ENCODE data around the gene CNTNAP2. TPM values are rescaled to one million over a fixed set of nuclear protein-coding genes. Genes with fewer than 3 reads are reported as not detected.

The CNTNAP2 gene
- total and polyA plus RNA-seq, 9 of the 15 experiments (the other 6 are each of a cell fraction or from before 2014, with no cell fraction given): 0.04 to 0.62 (median 0.09) TPM; not detected in 4

- no peak for ATAC-seq
- Histone ChIP-seq H3K9me1 (ENCODE audit: control insufficient read depth, insufficient read depth, low read length) (no peaks in the 10 kb centered on the region), H3K4me3 (no peak overlapping the region), H3K27me3 (ENCODE audit: control insufficient read depth in 2 of 2, insufficient read depth in 2 of 2, low read length in 2 of 2) (no peaks in the 10 kb centered on the region), H3K4me2 (ENCODE audit: insufficient read depth, low read length) (no peak overlapping the region), H3K27ac (ENCODE audit: extremely low read depth, low read depth, low read length) (no peak overlapping the region), H3K36me3 (ENCODE audit: control insufficient read depth, insufficient read depth, low read length) (no peaks in the 10 kb centered on the region), H3K79me2 (ENCODE audit: control insufficient read depth, insufficient read depth, low read length) (no peaks in the 10 kb centered on the region), H2AFZ (ENCODE audit: low read depth, low read length) (no peak overlapping the region), H3K9me3 (replicated peaks; ENCODE audit: control insufficient read depth, insufficient read depth, low read depth, low read length) (no peaks in the 10 kb centered on the region; the same call in 1 of the 2 replicates), H4K20me1 (replicated peaks; ENCODE audit: control insufficient read depth, insufficient read depth, low read length) (no peaks in the 10 kb centered on the region), H3K9ac (ENCODE audit: insufficient read depth in 1 of 2, low read depth in 2 of 2, low read length in 2 of 2) (no peak overlapping the region), H3K4me1 (replicated peaks in 1 of 2; ENCODE audit: control insufficient read depth in 2 of 2, insufficient read depth in 2 of 2, low read length in 2 of 2) (no peaks in the 10 kb centered on the region)
- BruUV-seq (replicated peaks): no TSS peak
- POLR2A ChIA-PET: no interaction called here
- in situ Hi-C loops (cut with MboI): no loop called here
- no peak for FAIRE-seq
- DNase-seq (ENCODE audit: extremely low read depth in 1 of 4, low spot score in 3 of 4): no peak
- intact Hi-C loops (cut with micrococcal nuclease): no loop called here
- WGBS (ENCODE audit: insufficient coverage, low coverage, missing lambda C conversion rate): 1% methylated on average over 7 of the region's 7 CpGs
- CTCF ChIA-PET (ENCODE audit: low intra/inter-chr PET ratio): no interaction called here
- no peak for TF ChIP-seq ZNF668 (CRISPR knock-in tag; IDR thresholded peaks at IDR 0.05)
- TF ChIP-seq ZNF347 (CRISPR knock-in tag; IDR thresholded peaks at IDR 0.05; ENCODE audit: low read depth): no peak
- no peak for TF ChIP-seq POLR2AphosphoS2 (IDR thresholded peaks at IDR 0.05; ENCODE audit: low read length)
- TF ChIP-seq CEBPG (CRISPR knock-in tag; IDR thresholded peaks at IDR 0.05): no peak
- no peak for TF ChIP-seq CEBPG (tag; conservative IDR thresholded peaks at IDR 0.05 in 1 of 2, IDR thresholded peaks at IDR 0.05 in 1 of 2)
- TF ChIP-seq TCFL5 (CRISPR knock-in tag; conservative IDR thresholded peaks at IDR 0.05): no peak
- TF ChIP-seq ZHX1 (conservative IDR thresholded peaks at IDR 0.05; ENCODE audit: low read length): no peak
- TF ChIP-seq, protein P1, sequence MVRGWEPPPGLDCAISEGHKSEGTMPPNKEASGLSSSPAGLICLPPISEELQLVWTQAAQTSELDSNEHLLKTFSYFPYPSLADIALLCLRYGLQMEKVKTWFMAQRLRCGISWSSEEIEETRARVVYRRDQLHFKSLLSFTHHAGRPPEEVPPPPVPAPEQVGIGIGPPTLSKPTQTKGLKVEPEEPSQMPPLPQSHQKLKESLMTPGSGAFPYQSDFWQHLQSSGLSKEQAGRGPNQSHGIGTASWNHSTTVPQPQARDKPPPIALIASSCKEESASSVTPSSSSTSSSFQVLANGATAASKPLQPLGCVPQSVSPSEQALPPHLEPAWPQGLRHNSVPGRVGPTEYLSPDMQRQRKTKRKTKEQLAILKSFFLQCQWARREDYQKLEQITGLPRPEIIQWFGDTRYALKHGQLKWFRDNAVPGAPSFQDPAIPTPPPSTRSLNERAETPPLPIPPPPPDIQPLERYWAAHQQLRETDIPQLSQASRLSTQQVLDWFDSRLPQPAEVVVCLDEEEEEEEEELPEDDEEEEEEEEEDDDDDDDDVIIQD (CRISPR knock-in tag; IDR thresholded peaks at IDR 0.05): no peak
- no peak for TF ChIP-seq ZNF696 (CRISPR knock-in tag; conservative IDR thresholded peaks at IDR 0.05)
- TF ChIP-seq ARID3A (IDR thresholded peaks at IDR 0.05; ENCODE audit: borderline replicate concordance, low read depth, low read length): no peak
- TF ChIP-seq DLX4 (CRISPR knock-in tag; IDR thresholded peaks at IDR 0.05): no peak
- TF ChIP-seq EZH2 (IDR thresholded peaks at IDR 0.05; ENCODE audit: borderline replicate concordance, low read depth, low read length): no peak
- TF ChIP-seq LCOR (CRISPR knock-in tag; IDR thresholded peaks at IDR 0.05): no peak
- TF ChIP-seq ZNF79 (CRISPR knock-in tag; IDR thresholded peaks at IDR 0.05; ENCODE audit: low read depth): no peak
Observed at GRCh38 chr7:146791344-146792285, 675.0 kb downstream of the CNTNAP2 start.
